Motor neuron (in vitro differentiated cells): Measurements from ENCODE around the gene HMCES. TPM values are rescaled to one million over a fixed set of nuclear protein-coding genes. Genes with fewer than 3 reads are reported as not detected.

Source experiments
- ATAC-seq, 8 experiments: fragments of 200-7000 bp; cut with Tn5 transposase; replicated peaks in 6 of 8; 2 replicates each; pipeline ENCODE4 v1.8.0; 2021; ENCODE audit warnings: mild to moderate bottlenecking in 8 of 8, moderate library complexity in 8 of 8
- H3K27ac ChIP-seq, 2 donors: fragments of 250-450 bp; sonication (Bioruptor Pico); 2 replicates each; pipeline ENCODE4 v1.9.0; 2021; ENCODE audit warnings: antibody characterized with exemption in 2 of 2, mild to moderate bottlenecking in 2 of 2, moderate library complexity in 1 of 2
- H3K4me1 ChIP-seq, 2 donors: fragments of 250-450 bp; sonication (Bioruptor Pico); replicated peaks in 1 of 2; 2 replicates each; pipeline ENCODE4 v1.6.1; 2021; ENCODE audit warnings: antibody characterized with exemption in 2 of 2, mild to moderate bottlenecking in 2 of 2, moderate library complexity in 1 of 2
- H3K4me3 ChIP-seq, 5 donors: fragments of 250-450 bp; sonication (Bioruptor Pico); 2 replicates each; pipeline ENCODE4 v1.9.0; 2021; ENCODE audit warnings: antibody characterized with exemption in 5 of 5, mild to moderate bottlenecking in 5 of 5, moderate library complexity in 4 of 5
- WGBS, 10 experiments: fragments of 450-650 bp; shearing (Covaris generic); methylation state at CpG; one replicate each; pipeline ENCODE4 v1.0.0; 2022; 5-methylcytosine and 5-hydroxymethylcytosine counted together
- in situ Hi-C, 9 experiments: fragments of 400-800 bp; cut with MboI; loops; one replicate each; pipeline ENCODE4 v1.15.0; 2021; ENCODE audit warnings: low sequenced_read_pairs in 9 of 9, low pct_unique_long_range_greater_than_20kb in 2 of 9; ENCODE audit not compliant: unreplicated experiment in 9 of 9
- total RNA-seq, 8 experiments: library from RNA; unstranded; fragments of 300-600 nt; gene quantifications; 2 replicates each; pipeline versions ENCODE4 v1.2.3 to v1.2.4, GENCODE V29; 2022

Gene HMCES
- total RNA-seq, 8 experiments from 2014 or later: 18.4 to 40.3 (median 20.7) TPM

GRCh38 chr3:129286081-129286480, 7.4 kb downstream of the HMCES start:
- no peaks in the 10 kb centered on the region for H3K4me1 ChIP-seq
- in situ Hi-C loops: no loop called here
- no peak overlapping the region for H3K4me3 ChIP-seq
- H3K27ac ChIP-seq: no peak overlapping the region
- no peak for ATAC-seq
- WGBS, 10 experiments: 69 to 100% (median 83%) methylated on average over 1 to 2 of the region's 2 CpGs; no CpG with 5 or more reads in 3 of the 10 experiments

- no peak for ATAC-seq
- Histone ChIP-seq H3K4me3 (no peak overlapping the region), H3K27ac (no peak overlapping the region), H3K4me1 (no peaks in the 10 kb centered on the region)
- in situ Hi-C loops: no loop called here
- 86 to 100% (median 100%) methylated on average over 1 to 3 of the region's 3 CpGs; no CpG with 5 or more reads in 3 of the 10 experiments for WGBS, 10 experiments
Measured at GRCh38 chr3:129288446-129288845, 9.8 kb downstream of the HMCES start.

GRCh38 chr3:129289201-129289921, 10.7 kb downstream of the HMCES start:
- H3K27ac ChIP-seq: no peak overlapping the region
- H3K4me3 ChIP-seq: no peak overlapping the region
- WGBS, 10 experiments: 61 to 100% (median 90%) methylated on average over 1 to 4 of the region's 6 CpGs; no CpG with 5 or more reads in 5 of the 10 experiments
- ATAC-seq: peak in 1 of 8 experiments; percentile 62
- in situ Hi-C loops: no loop called here
- H3K4me1 ChIP-seq: no peaks in the 10 kb centered on the region

GRCh38 chr3:129291236-129291886, 12.7 kb downstream of the HMCES start:
- H3K4me3 ChIP-seq: no peak overlapping the region
- ATAC-seq: peak in 3 of 8 experiments; percentile 85 to 92 (median 91)
- in situ Hi-C loops: no loop called here
- WGBS, 10 experiments: 0 to 100% (median 88%) methylated on average over 1 to 3 of the region's 4 CpGs
- no peaks in the 10 kb centered on the region for H3K4me1 ChIP-seq
- no peak overlapping the region for H3K27ac ChIP-seq

- H3K27ac ChIP-seq: no peak overlapping the region
- H3K4me3 ChIP-seq: no peak overlapping the region
- in situ Hi-C loops: no loop called here
- 43 to 100% (median 100%) methylated on average over 1 to 5 of the region's 5 CpGs; no CpG with 5 or more reads in 1 of the 10 experiments for WGBS, 10 experiments
- ATAC-seq: no peak
- no peaks in the 10 kb centered on the region for H3K4me1 ChIP-seq
Measured at GRCh38 chr3:129295286-129295685, 16.6 kb downstream of the HMCES start.

GRCh38 chr3:129304146-129304961, 25.7 kb downstream of the HMCES start:
- 79 to 100% (median 100%) methylated on average over 1 to 3 of the region's 3 CpGs; no CpG with 5 or more reads in 4 of the 10 experiments for WGBS, 10 experiments
- H3K4me3 ChIP-seq: no peak overlapping the region
- no peak for ATAC-seq
- peaks cover 3 to 5% of the 10 kb centered on the region in 2 donors for H3K4me1 ChIP-seq
- in situ Hi-C loops: no loop called here
- no peak overlapping the region for H3K27ac ChIP-seq

- in situ Hi-C loops: no loop called here
- WGBS, 10 experiments: 88% methylated on average over 1 of the region's 1 CpG; no CpG with 5 or more reads in 9 of the 10 experiments
- ATAC-seq: no peak
Measured at GRCh38 chr3:129304962-129305222, 26.2 kb downstream of the HMCES start.

GRCh38 chr3:129305592-129306091, 27.0 kb downstream of the HMCES start:
- Histone ChIP-seq H3K27ac (peak overlapping the region in 1 of 2 donors; percentile 58), H3K4me1 (peaks cover 3 to 5% of the 10 kb centered on the region in 2 donors), H3K4me3 (peak overlapping the region in 3 of 5 donors; percentile 5 to 8 (median 6))
- peak; percentile 78 to 96 (median 94) for ATAC-seq
- in situ Hi-C loops: no loop called here
- 6 to 90% (median 33%) methylated on average over 1 to 5 of the region's 26 CpGs; no CpG with 5 or more reads in 3 of the 10 experiments for WGBS, 10 experiments

More at GRCh38 chr3:129304962-129305222, 26.2 kb downstream of the HMCES start:
- no peak overlapping the region for H3K27ac ChIP-seq
- no peak overlapping the region for H3K4me3 ChIP-seq
- H3K4me1 ChIP-seq: peaks cover 3 to 5% of the 10 kb centered on the region in 2 donors

- no peak for ATAC-seq
- H3K4me3 ChIP-seq: no peak overlapping the region
- peaks cover 5% of the 10 kb centered on the region in 2 donors for H3K4me1 ChIP-seq
- H3K27ac ChIP-seq: no peak overlapping the region
- in situ Hi-C loops: no loop called here
- 100% methylated on average over 1 to 3 of the region's 3 CpGs; no CpG with 5 or more reads in 7 of the 10 experiments for WGBS, 10 experiments
Measured at GRCh38 chr3:129308636-129309035, 30.0 kb downstream of the HMCES start.

GRCh38 chr3:129310111-129311011, 31.7 kb downstream of the HMCES start:
- H3K27ac ChIP-seq: no peak overlapping the region
- 75 to 100% (median 80%) methylated on average over 1 to 5 of the region's 7 CpGs; no CpG with 5 or more reads in 1 of the 10 experiments for WGBS, 10 experiments
- peaks cover 5 to 11% of the 10 kb centered on the region in 2 donors for H3K4me1 ChIP-seq
- H3K4me3 ChIP-seq: no peak overlapping the region
- no peak for ATAC-seq
- in situ Hi-C loops: no loop called here

GRCh38 chr3:129311054-129311902, 32.6 kb downstream of the HMCES start:
- peak in 1 of 8 experiments; percentile 1 for ATAC-seq
- Histone ChIP-seq H3K4me3 (no peak overlapping the region), H3K4me1 (peaks cover under 1 to 9% of the 10 kb centered on the region in 2 donors), H3K27ac (no peak overlapping the region)
- in situ Hi-C loops: no loop called here
- WGBS, 10 experiments: 93 to 100% (median 100%) methylated on average over 1 to 2 of the region's 3 CpGs; no CpG with 5 or more reads in 7 of the 10 experiments
